Endodermal cell (in vitro differentiated cells): ENCODE data around the gene SHISA9. TPM values are rescaled to one million over a fixed set of nuclear protein-coding genes. Genes with fewer than 3 reads are reported as not detected.

Experiments used
- DNase-seq: peaks from one replicate; pipeline ENCODE4 v3.0.0-alpha.2; 2017
- H3K27ac ChIP-seq: 2 replicates; pipeline ENCODE4 v1.5.1; 2013; ENCODE audit warnings: mild to moderate bottlenecking, low read depth, low read length, moderate library complexity
- H3K27me3 ChIP-seq: 2 replicates; pipeline ENCODE4 v1.6.1; 2013; ENCODE audit warnings: mild to moderate bottlenecking, low read length, moderate library complexity; ENCODE audit not compliant: insufficient read depth, control insufficient read depth, poor library complexity, severe bottlenecking
- H3K36me3 ChIP-seq: 2 replicates; pipeline ENCODE4 v1.7.0; 2013; ENCODE audit warnings: mild to moderate bottlenecking, low read length, moderate library complexity; ENCODE audit not compliant: control insufficient read depth, insufficient read depth
- H3K4me1 ChIP-seq: one replicate; pipeline ENCODE4 v1.7.0; 2013; ENCODE audit warnings: low read length; ENCODE audit not compliant: control insufficient read depth, insufficient read depth
- H3K4me3 ChIP-seq: 2 replicates; pipeline ENCODE4 v1.5.1; 2013; ENCODE audit warnings: mild to moderate bottlenecking, low read length, moderate library complexity
- H3K9ac ChIP-seq: 2 replicates; pipeline ENCODE4 v1.6.1; 2013; ENCODE audit warnings: mild to moderate bottlenecking, low read length, moderate library complexity; ENCODE audit not compliant: poor library complexity, severe bottlenecking; ENCODE audit errors: extremely low read depth
- H3K9me3 ChIP-seq: 2 replicates; pipeline ENCODE4 v1.6.1; 2013; ENCODE audit warnings: mild to moderate bottlenecking, low read length, moderate library complexity; ENCODE audit not compliant: control insufficient read depth
- H3K27ac Mint-ChIP-seq: 2 replicates; pipeline ENCODE4 v1.8.0; 2020; ENCODE audit warnings: mixed read lengths
- H3K27me3 Mint-ChIP-seq: 2 replicates; pipeline ENCODE4 v1.8.0; 2021; ENCODE audit warnings: mild to moderate bottlenecking, mixed read lengths; ENCODE audit not compliant: insufficient read depth
- H3K36me3 Mint-ChIP-seq: 2 replicates; pipeline ENCODE4 v1.8.0; 2020; ENCODE audit warnings: low read depth, mixed read lengths
- H3K4me1 Mint-ChIP-seq: 2 replicates; pipeline ENCODE4 v1.8.0; 2020; ENCODE audit warnings: mixed read lengths
- H3K4me3 Mint-ChIP-seq: 2 replicates; pipeline ENCODE4 v1.8.0; 2020; ENCODE audit warnings: mild to moderate bottlenecking, moderate library complexity, mixed read lengths
- H3K9me3 Mint-ChIP-seq: 2 replicates; pipeline ENCODE4 v1.8.0; 2020; ENCODE audit warnings: mild to moderate bottlenecking, mixed read lengths
- WGBS, 2 experiments: methylation state at CpG; one replicate each; pipeline versions ENCODE4 v1.1.5 to v1.1.7; 2013; ENCODE audit warnings: missing lambda C conversion rate in 2 of 2, mixed read lengths in 1 of 2; ENCODE audit not compliant: insufficient coverage in 1 of 2, insufficient read length in 1 of 2; 5-methylcytosine and 5-hydroxymethylcytosine counted together
- total RNA-seq, 2 donors: library from RNA; stranded (reverse); fragmentation: NEBNext Ultra II Directional in 1 of 2; extraction: Animal tissue kit (Norgen Biotek cat#: 25700) in 1 of 2; gene quantifications; 2 replicates in 1 of 2; 3 replicates in 1 of 2; pipeline ENCODE4 v1.2.1, GENCODE V29; 2021
- TF ChIP-seq, protein P1 (sequence below): fragments of 200-600 bp; sonication (generic); conservative IDR thresholded peaks from 2 replicates; pipeline ENCODE4 v1.5.0; 2021; ENCODE audit warnings: antibody characterized with exemption, mild to moderate bottlenecking

SHISA9 gene
- total RNA-seq, 2 donors from 2014 or later = 5.2 to 27.8 TPM

DNA sequence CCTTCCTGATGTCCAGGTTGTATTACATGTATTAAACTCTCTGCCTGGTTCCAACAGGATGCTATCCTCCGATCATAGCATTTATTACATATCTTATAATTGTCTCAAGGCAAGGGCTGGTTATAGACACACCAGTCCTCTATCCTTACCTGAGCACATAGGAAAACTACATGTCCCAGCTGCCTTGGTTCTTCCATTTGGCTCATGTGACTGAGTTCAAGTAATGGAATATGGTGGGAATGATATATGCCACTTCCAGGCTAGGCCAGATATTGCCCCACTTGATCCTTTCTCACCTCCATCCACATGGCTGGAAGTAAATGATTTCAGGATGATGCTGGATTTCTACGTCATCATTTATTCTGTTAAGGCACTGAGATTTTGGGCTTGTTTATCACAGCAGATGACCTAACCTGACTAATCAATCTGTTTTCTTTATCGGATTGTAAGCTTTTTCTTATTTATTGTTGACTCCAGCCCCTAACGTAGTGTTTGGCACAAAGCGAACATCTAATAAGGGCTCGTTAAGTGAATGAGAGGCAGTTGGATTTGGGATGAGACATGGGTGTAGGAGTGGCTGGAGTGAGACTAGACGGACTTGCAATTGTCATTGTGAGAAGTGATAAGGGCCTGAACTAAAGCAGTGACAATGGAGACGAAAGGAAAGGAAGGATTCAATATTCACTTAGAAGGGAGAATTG, 8.2 kb upstream of the SHISA9 start:
- Histone ChIP-seq H3K9me3 (no peaks in the 10 kb centered on the region), H3K4me1 (no peaks in the 10 kb centered on the region), H3K36me3 (no peaks in the 10 kb centered on the region), H3K27me3 (no peaks in the 10 kb centered on the region), H3K27ac (no peak overlapping the region), H3K9ac (no peak overlapping the region), H3K4me3 (no peak overlapping the region)
- no peaks in the 10 kb centered on the region for H3K9me3 Mint-ChIP-seq
- DNase-seq = no peak
- 90 to 94% methylated on average over 8 of the region's 8 CpGs for WGBS, 2 experiments
- TF ChIP-seq, protein P1, sequence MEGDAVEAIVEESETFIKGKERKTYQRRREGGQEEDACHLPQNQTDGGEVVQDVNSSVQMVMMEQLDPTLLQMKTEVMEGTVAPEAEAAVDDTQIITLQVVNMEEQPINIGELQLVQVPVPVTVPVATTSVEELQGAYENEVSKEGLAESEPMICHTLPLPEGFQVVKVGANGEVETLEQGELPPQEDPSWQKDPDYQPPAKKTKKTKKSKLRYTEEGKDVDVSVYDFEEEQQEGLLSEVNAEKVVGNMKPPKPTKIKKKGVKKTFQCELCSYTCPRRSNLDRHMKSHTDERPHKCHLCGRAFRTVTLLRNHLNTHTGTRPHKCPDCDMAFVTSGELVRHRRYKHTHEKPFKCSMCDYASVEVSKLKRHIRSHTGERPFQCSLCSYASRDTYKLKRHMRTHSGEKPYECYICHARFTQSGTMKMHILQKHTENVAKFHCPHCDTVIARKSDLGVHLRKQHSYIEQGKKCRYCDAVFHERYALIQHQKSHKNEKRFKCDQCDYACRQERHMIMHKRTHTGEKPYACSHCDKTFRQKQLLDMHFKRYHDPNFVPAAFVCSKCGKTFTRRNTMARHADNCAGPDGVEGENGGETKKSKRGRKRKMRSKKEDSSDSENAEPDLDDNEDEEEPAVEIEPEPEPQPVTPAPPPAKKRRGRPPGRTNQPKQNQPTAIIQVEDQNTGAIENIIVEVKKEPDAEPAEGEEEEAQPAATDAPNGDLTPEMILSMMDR = no peak
- no peak overlapping the region for H3K4me3 Mint-ChIP-seq
- peaks cover 2% of the 10 kb centered on the region for H3K4me1 Mint-ChIP-seq
- no peaks in the 10 kb centered on the region for H3K36me3 Mint-ChIP-seq
- H3K27ac Mint-ChIP-seq = no peak overlapping the region
- no peaks in the 10 kb centered on the region for H3K27me3 Mint-ChIP-seq

DNA sequence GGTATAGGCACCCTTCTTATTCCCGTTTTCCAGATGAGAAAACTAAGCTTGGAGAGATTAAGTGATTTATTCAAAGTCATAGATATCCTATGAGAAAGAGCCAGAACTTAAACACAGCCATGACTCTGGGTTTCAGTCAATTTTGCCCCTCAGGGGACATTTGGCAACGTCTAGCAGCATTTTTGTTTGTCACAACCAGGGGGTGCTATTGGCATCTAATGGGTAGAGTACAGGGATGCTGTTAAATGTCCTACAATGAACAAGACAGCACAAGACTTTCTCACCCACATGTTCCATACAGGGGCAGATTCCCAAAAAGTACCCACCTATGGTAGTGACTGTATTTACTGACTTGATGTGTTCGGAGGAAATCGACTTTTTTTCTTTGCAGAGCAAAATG, 4.8 kb upstream of the SHISA9 start:
- Histone ChIP-seq H3K9ac (no peak overlapping the region), H3K27ac (no peak overlapping the region), H3K9me3 (no peaks in the 10 kb centered on the region), H3K4me1 (no peaks in the 10 kb centered on the region), H3K36me3 (no peaks in the 10 kb centered on the region), H3K27me3 (peaks cover 11% of the 10 kb centered on the region), H3K4me3 (no peak overlapping the region)
- H3K27me3 Mint-ChIP-seq = peaks cover 19% of the 10 kb centered on the region
- peaks cover 26% of the 10 kb centered on the region for H3K4me1 Mint-ChIP-seq
- H3K4me3 Mint-ChIP-seq = no peak overlapping the region
- whole genome bisulfite sequencing, 2 experiments = 49 to 52% methylated on average over 3 to 4 of the region's 4 CpGs
- H3K36me3 Mint-ChIP-seq = no peaks in the 10 kb centered on the region
- TF ChIP-seq, protein P1 = peak; percentile 86
- no peak overlapping the region for H3K27ac Mint-ChIP-seq
- peak; percentile 67 for DNase-seq
- H3K9me3 Mint-ChIP-seq = no peaks in the 10 kb centered on the region

DNA sequence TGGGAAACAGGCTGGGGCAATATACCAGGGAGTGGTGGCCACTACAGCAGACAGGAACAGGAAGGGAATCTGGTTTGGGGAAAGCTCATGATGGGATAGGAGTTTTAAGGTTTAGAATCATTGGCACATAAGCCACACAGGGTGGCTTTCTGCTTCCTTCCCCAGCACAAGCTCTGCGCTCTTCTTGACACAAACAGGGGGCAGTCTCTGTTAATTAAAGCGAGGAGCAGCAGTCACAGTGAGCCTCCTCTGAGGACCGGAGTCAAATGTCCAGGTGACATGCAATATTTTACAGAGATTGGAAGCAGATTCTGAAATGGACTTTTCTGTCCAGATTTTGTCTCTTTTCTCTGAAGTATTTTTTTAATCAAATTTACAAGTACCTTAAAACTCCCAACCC, 2.8 kb upstream of the SHISA9 start:
- H3K9me3 ChIP-seq = no peaks in the 10 kb centered on the region
- no peak overlapping the region for H3K4me3 Mint-ChIP-seq
- H3K27me3 ChIP-seq = peaks cover 11% of the 10 kb centered on the region
- TF ChIP-seq, protein P1 = peak; percentile 68
- H3K4me3 ChIP-seq = no peak overlapping the region
- H3K27ac Mint-ChIP-seq = no peak overlapping the region
- H3K27me3 Mint-ChIP-seq = peaks cover 32% of the 10 kb centered on the region
- H3K4me1 ChIP-seq = no peaks in the 10 kb centered on the region
- no peaks in the 10 kb centered on the region for H3K36me3 ChIP-seq
- DNase-seq = peak; percentile 68
- H3K9ac ChIP-seq = no peak overlapping the region
- H3K4me1 Mint-ChIP-seq = peaks cover 26% of the 10 kb centered on the region
- WGBS, 2 experiments = 44 to 62% methylated on average over 3 of the region's 3 CpGs
- no peak overlapping the region for H3K27ac ChIP-seq
- no peaks in the 10 kb centered on the region for H3K9me3 Mint-ChIP-seq
- no peaks in the 10 kb centered on the region for H3K36me3 Mint-ChIP-seq
